ENCODE data around the gene PARD3. TPM values are rescaled to one million over a fixed set of nuclear protein-coding genes. Genes with fewer than 3 reads are reported as not detected.

Gene PARD3
- total RNA-seq, 1 experiment from 2014 or later = 57.4 TPM

GRCh38 chr10:34063592-34063991, 751.5 kb downstream of the PARD3 start:
- Histone ChIP-seq H3K9me3 (ENCODE audit: insufficient read depth, low read depth) (no peaks in the 10 kb centered on the region; the same call in 1 of the 2 replicates), H3K4me1 (replicated peaks; ENCODE audit: insufficient read depth) (no peaks in the 10 kb centered on the region), H3K79me2 (ENCODE audit: low read depth) (no peaks in the 10 kb centered on the region), H3K4me2 (no peak overlapping the region), H3K27me3 (ENCODE audit: insufficient read depth, low read depth) (no peaks in the 10 kb centered on the region), H2AFZ (no peak overlapping the region), H3K9me2 (ENCODE audit: insufficient read depth) (no peaks in the 10 kb centered on the region), H3F3A (ENCODE audit: insufficient read depth, low read depth) (no peaks in the 10 kb centered on the region), H3K27ac (no peak overlapping the region), H3K36me3 (ENCODE audit: low read depth) (no peaks in the 10 kb centered on the region), H4K20me1 (ENCODE audit: insufficient read depth) (no peaks in the 10 kb centered on the region), H3K4me3 (no peak overlapping the region)
- POLR2A ChIA-PET (ENCODE audit: unreplicated experiment) = no interaction called here
- DNase-seq = no peak
- CTCF ChIA-PET = no interaction called here
- intact Hi-C loops (cut with micrococcal nuclease; ENCODE audit: unreplicated experiment) = no loop called here
- no peak for TF ChIP-seq EZH2 (IDR thresholded peaks at IDR 0.05; ENCODE audit: low read depth)
- TF ChIP-seq CTCF (conservative IDR thresholded peaks at IDR 0.05) = no peak
- BruUV-seq (replicated peaks) = no TSS peak

- no peaks in the 10 kb centered on the region for H3K4me1 ChIP-seq (replicated peaks; ENCODE audit: insufficient read depth)
- H3K4me2 ChIP-seq = no peak overlapping the region
- no peaks in the 10 kb centered on the region for H3F3A ChIP-seq (ENCODE audit: insufficient read depth, low read depth)
- TF ChIP-seq CTCF (conservative IDR thresholded peaks at IDR 0.05) (no peak), EZH2 (IDR thresholded peaks at IDR 0.05; ENCODE audit: low read depth) (no peak)
- no peaks in the 10 kb centered on the region for H3K36me3 ChIP-seq (ENCODE audit: low read depth)
- no peaks in the 10 kb centered on the region for H3K79me2 ChIP-seq (ENCODE audit: low read depth)
- no peak for DNase-seq
- H3K27ac ChIP-seq = no peak overlapping the region
- no peaks in the 10 kb centered on the region for H3K9me2 ChIP-seq (ENCODE audit: insufficient read depth)
- no peak overlapping the region for H3K4me3 ChIP-seq
- ChIA-PET CTCF (no interaction called here), POLR2A (ENCODE audit: unreplicated experiment) (no interaction called here)
- H3K27me3 ChIP-seq (ENCODE audit: insufficient read depth, low read depth) = no peaks in the 10 kb centered on the region
- no peak overlapping the region for H2AFZ ChIP-seq
- no TSS peak for BruUV-seq (replicated peaks)
- intact Hi-C loops (cut with micrococcal nuclease; ENCODE audit: unreplicated experiment) = no loop called here
- H3K9me3 ChIP-seq (ENCODE audit: insufficient read depth, low read depth) = no peaks in the 10 kb centered on the region; the same call in 1 of the 2 replicates
- no peaks in the 10 kb centered on the region for H4K20me1 ChIP-seq (ENCODE audit: insufficient read depth)
These were observed 753.3 kb downstream of the PARD3 start for GRCh38 chr10:34061841-34062240.
